ENCODE results near the gene ASS1. TPM values are rescaled to one million over a fixed set of nuclear protein-coding genes. Genes with fewer than 3 reads are reported as not detected.

Gene ASS1
- total and polyA plus RNA-seq, 2 of the 13 experiments (the other 11 are each of a cell fraction or from before 2014, with no cell fraction given), result 77.6 to 122 TPM

DNA sequence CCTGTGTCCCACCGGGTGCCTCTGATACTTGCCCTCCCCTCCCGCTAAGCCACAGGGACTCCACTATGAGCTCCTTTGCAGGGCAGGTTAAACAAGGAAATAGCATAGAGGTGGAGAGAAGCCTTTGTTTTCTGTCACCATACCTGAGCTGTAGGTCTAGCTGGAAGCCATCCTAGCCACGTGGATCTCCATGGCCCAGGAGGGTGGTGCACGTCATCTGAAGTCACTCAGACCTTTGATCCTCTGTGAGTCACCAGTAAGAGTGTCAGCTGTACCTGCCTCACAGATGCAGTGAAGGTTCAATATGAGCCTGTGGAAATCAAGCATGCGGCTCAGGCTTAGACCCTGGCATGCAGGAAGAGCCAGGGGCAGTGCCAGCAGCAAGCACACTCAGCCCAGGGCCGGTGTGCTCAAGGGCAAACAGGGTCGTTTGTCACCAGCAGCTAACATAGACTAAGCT lies 55.1 kb downstream of the ASS1 start (continued):
- TF ChIP-seq, protein P1, sequence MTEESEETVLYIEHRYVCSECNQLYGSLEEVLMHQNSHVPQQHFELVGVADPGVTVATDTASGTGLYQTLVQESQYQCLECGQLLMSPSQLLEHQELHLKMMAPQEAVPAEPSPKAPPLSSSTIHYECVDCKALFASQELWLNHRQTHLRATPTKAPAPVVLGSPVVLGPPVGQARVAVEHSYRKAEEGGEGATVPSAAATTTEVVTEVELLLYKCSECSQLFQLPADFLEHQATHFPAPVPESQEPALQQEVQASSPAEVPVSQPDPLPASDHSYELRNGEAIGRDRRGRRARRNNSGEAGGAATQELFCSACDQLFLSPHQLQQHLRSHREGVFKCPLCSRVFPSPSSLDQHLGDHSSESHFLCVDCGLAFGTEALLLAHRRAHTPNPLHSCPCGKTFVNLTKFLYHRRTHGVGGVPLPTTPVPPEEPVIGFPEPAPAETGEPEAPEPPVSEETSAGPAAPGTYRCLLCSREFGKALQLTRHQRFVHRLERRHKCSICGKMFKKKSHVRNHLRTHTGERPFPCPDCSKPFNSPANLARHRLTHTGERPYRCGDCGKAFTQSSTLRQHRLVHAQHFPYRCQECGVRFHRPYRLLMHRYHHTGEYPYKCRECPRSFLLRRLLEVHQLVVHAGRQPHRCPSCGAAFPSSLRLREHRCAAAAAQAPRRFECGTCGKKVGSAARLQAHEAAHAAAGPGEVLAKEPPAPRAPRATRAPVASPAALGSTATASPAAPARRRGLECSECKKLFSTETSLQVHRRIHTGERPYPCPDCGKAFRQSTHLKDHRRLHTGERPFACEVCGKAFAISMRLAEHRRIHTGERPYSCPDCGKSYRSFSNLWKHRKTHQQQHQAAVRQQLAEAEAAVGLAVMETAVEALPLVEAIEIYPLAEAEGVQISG (CRISPR knock-in tag; IDR thresholded peaks at IDR 0.05), result no peak
- TF ChIP-seq, protein P2, sequence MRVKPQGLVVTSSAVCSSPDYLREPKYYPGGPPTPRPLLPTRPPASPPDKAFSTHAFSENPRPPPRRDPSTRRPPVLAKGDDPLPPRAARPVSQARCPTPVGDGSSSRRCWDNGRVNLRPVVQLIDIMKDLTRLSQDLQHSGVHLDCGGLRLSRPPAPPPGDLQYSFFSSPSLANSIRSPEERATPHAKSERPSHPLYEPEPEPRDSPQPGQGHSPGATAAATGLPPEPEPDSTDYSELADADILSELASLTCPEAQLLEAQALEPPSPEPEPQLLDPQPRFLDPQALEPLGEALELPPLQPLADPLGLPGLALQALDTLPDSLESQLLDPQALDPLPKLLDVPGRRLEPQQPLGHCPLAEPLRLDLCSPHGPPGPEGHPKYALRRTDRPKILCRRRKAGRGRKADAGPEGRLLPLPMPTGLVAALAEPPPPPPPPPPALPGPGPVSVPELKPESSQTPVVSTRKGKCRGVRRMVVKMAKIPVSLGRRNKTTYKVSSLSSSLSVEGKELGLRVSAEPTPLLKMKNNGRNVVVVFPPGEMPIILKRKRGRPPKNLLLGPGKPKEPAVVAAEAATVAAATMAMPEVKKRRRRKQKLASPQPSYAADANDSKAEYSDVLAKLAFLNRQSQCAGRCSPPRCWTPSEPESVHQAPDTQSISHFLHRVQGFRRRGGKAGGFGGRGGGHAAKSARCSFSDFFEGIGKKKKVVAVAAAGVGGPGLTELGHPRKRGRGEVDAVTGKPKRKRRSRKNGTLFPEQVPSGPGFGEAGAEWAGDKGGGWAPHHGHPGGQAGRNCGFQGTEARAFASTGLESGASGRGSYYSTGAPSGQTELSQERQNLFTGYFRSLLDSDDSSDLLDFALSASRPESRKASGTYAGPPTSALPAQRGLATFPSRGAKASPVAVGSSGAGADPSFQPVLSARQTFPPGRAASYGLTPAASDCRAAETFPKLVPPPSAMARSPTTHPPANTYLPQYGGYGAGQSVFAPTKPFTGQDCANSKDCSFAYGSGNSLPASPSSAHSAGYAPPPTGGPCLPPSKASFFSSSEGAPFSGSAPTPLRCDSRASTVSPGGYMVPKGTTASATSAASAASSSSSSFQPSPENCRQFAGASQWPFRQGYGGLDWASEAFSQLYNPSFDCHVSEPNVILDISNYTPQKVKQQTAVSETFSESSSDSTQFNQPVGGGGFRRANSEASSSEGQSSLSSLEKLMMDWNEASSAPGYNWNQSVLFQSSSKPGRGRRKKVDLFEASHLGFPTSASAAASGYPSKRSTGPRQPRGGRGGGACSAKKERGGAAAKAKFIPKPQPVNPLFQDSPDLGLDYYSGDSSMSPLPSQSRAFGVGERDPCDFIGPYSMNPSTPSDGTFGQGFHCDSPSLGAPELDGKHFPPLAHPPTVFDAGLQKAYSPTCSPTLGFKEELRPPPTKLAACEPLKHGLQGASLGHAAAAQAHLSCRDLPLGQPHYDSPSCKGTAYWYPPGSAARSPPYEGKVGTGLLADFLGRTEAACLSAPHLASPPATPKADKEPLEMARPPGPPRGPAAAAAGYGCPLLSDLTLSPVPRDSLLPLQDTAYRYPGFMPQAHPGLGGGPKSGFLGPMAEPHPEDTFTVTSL (CRISPR knock-in tag; IDR thresholded peaks at IDR 0.05; ENCODE audit: borderline replicate concordance), result peak; percentile 68; the same call in 1 of the 2 replicates
- TF ChIP-seq TBL1XR1 (IDR thresholded peaks at IDR 0.05; ENCODE audit: borderline replicate concordance, low read length, partially characterized antibody), result no peak
- no peak for TF ChIP-seq GZF1 (CRISPR knock-in tag; IDR thresholded peaks at IDR 0.05)
- TF ChIP-seq, protein P3, sequence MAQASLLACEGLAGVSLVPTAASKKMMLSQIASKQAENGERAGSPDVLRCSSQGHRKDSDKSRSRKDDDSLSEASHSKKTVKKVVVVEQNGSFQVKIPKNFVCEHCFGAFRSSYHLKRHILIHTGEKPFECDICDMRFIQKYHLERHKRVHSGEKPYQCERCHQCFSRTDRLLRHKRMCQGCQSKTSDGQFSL (CRISPR knock-in tag; IDR thresholded peaks at IDR 0.05), result no peak
- TF ChIP-seq ZNF33A (CRISPR knock-in tag; IDR thresholded peaks at IDR 0.05; ENCODE audit: borderline replicate concordance), result no peak
- no peak; the same call in 1 of the 2 replicates for TF ChIP-seq NR2F2 (IDR thresholded peaks at IDR 0.05; ENCODE audit: borderline replicate concordance, low read depth)
- TF ChIP-seq RFXANK (CRISPR knock-in tag; IDR thresholded peaks at IDR 0.05), result no peak
- TF ChIP-seq, protein P4, sequence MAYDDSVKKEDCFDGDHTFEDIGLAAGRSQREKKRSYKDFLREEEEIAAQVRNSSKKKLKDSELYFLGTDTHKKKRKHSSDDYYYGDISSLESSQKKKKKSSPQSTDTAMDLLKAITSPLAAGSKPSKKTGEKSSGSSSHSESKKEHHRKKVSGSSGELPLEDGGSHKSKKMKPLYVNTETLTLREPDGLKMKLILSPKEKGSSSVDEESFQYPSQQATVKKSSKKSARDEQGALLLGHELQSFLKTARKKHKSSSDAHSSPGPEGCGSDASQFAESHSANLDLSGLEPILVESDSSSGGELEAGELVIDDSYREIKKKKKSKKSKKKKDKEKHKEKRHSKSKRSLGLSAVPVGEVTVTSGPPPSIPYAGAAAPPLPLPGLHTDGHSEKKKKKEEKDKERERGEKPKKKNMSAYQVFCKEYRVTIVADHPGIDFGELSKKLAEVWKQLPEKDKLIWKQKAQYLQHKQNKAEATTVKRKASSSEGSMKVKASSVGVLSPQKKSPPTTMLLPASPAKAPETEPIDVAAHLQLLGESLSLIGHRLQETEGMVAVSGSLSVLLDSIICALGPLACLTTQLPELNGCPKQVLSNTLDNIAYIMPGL (CRISPR knock-in tag; IDR thresholded peaks at IDR 0.05; ENCODE audit: borderline replicate concordance in 1 of 2, low read depth in 1 of 2), result 0 out of 4 replicates have a peak, but pooled peaks of 1 of the 2 experiments have one; percentile 25
- TF ChIP-seq, protein P5, sequence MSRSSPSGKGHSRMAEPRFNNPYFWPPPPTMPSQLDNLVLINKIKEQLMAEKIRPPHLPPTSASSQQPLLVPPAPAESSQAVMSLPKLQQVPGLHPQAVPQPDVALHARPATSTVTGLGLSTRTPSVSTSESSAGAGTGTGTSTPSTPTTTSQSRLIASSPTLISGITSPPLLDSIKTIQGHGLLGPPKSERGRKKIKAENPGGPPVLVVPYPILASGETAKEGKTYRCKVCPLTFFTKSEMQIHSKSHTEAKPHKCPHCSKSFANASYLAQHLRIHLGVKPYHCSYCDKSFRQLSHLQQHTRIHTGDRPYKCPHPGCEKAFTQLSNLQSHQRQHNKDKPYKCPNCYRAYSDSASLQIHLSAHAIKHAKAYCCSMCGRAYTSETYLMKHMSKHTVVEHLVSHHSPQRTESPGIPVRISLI (CRISPR knock-in tag; IDR thresholded peaks at IDR 0.05; ENCODE audit: borderline replicate concordance), result no peak
- TF ChIP-seq, protein P6, sequence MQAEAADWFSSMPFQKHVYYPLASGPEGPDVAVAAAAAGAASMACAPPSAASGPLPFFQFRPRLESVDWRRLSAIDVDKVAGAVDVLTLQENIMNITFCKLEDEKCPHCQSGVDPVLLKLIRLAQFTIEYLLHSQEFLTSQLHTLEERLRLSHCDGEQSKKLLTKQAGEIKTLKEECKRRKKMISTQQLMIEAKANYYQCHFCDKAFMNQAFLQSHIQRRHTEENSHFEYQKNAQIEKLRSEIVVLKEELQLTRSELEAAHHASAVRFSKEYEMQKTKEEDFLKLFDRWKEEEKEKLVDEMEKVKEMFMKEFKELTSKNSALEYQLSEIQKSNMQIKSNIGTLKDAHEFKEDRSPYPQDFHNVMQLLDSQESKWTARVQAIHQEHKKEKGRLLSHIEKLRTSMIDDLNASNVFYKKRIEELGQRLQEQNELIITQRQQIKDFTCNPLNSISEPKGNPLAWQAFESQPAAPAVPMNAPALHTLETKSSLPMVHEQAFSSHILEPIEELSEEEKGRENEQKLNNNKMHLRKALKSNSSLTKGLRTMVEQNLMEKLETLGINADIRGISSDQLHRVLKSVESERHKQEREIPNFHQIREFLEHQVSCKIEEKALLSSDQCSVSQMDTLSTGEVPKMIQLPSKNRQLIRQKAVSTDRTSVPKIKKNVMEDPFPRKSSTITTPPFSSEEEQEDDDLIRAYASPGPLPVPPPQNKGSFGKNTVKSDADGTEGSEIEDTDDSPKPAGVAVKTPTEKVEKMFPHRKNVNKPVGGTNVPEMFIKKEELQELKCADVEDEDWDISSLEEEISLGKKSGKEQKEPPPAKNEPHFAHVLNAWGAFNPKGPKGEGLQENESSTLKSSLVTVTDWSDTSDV (CRISPR knock-in tag; IDR thresholded peaks at IDR 0.05), result no peak
- TF ChIP-seq TAF1 (CRISPR knock-in tag; IDR thresholded peaks at IDR 0.05), result no peak; the same call in 1 of the 2 replicates
- TF ChIP-seq CBX1 (IDR thresholded peaks at IDR 0.05; ENCODE audit: low read depth), result peak; percentile 78
- TF ChIP-seq ZNF7 (CRISPR knock-in tag; IDR thresholded peaks at IDR 0.05), result no peak

Measured in HepG2 (cell line).